Mucosa of rectum (tissue), 2 donors: ENCODE data around the gene CAMK1D.
A peak's percentile ranks its signal among the peaks of the same experiment; 100 is the strongest.
"Not testable (repeated sequence)": the region's sequence is repeated elsewhere in the genome, so short reads cannot be mapped to it uniquely, and the experiment has no call there.

Experiments used
- H3K27ac ChIP-seq, 2 donors: one replicate each; pipeline ENCODE4 v1.7.0; 2013; ENCODE audit warnings: inconsistent platforms in 2 of 2, low read depth in 2 of 2, low read length in 2 of 2
- H3K27me3 ChIP-seq, 2 donors: one replicate each; pipeline ENCODE4 v1.7.0; 2013; ENCODE audit warnings: low read length in 2 of 2; ENCODE audit not compliant: control insufficient read depth in 2 of 2, insufficient read depth in 2 of 2
- H3K36me3 ChIP-seq, 2 donors: one replicate each; pipeline ENCODE4 v1.7.0; 2013; ENCODE audit warnings: low read length in 2 of 2; ENCODE audit not compliant: control insufficient read depth in 2 of 2, insufficient read depth in 2 of 2
- H3K4me1 ChIP-seq, 2 donors: one replicate each; pipeline ENCODE4 v1.7.0; 2013; ENCODE audit warnings: low read length in 2 of 2, mild to moderate bottlenecking in 1 of 2; ENCODE audit not compliant: control insufficient read depth in 2 of 2, insufficient read depth in 2 of 2
- H3K4me3 ChIP-seq, 2 donors: one replicate each; pipeline ENCODE4 v1.7.0; 2013; ENCODE audit warnings: low read length in 2 of 2
- H3K9ac ChIP-seq, 2 donors: one replicate each; pipeline ENCODE4 v1.7.0; 2013; ENCODE audit warnings: low read length in 2 of 2, low read depth in 1 of 2, mild to moderate bottlenecking in 1 of 2
- H3K9me3 ChIP-seq, 2 donors: one replicate each; pipeline ENCODE4 v1.7.0; 2013; ENCODE audit warnings: low read length in 2 of 2; ENCODE audit not compliant: control insufficient read depth in 2 of 2
- donor health status: healthy.
- donor health status: Normal muscosa, but diverticular disease.

The CAMK1D gene

DNA sequence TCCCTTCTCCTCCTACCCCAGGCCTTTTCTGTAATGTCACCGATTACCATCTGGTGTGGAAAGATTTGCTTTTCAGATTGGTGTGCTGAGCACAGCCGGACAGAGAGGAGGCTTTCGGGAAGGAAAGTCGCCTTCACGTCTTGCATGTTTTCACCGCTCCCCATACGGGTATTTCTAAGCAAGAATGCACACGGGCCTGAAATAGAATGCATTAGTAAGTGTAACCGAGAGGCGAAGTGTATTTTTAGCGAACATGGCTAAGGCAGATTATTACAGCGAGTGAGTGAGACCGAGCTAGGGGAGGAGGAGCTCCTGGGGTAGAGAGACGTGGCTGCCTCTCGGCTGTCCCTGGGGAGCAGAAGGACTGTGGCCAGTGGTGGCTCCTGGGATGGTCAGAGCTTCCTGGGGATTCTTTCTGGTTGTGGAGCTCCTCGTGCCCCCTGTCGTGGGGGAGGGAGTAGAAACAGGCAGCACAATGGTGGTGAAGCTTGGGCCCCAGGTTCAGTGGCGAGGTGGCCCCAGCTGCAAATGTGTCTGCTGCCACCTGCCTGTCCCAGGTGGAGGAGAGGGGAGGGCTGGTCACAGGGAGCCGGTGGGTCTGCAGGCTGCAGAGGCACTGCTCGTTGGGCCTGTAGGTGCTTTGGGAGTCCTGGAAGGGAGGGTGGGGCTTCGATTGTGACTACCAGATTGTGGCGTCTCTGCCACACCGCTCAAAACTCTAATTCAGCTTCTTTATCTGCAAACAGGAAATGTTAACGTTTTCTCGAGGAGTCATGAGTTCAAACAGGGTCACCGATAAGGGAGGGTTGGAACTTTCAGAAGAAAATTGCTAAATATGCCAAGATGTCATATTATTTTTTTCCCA lies 135.8 kb downstream of the CAMK1D start:
- H3K27ac ChIP-seq = peak overlapping the region; percentile 19 to 55
- no peaks in the 10 kb centered on the region for H3K36me3 ChIP-seq
- peaks cover 24 to 26% of the 10 kb centered on the region in 2 donors for H3K4me1 ChIP-seq
- peak overlapping the region in 1 of 2 donors; percentile 32 for H3K9ac ChIP-seq
- H3K4me3 ChIP-seq = peak overlapping the region in 1 of 2 donors; percentile 41
- H3K27me3 ChIP-seq = no peaks in the 10 kb centered on the region
- no peaks in the 10 kb centered on the region for H3K9me3 ChIP-seq

GRCh38 chr10:12487366-12487765 lies 138.0 kb downstream of the CAMK1D start:
- no peaks in the 10 kb centered on the region for H3K27me3 ChIP-seq
- H3K9ac ChIP-seq = no peak overlapping the region
- no peak overlapping the region for H3K27ac ChIP-seq
- H3K9me3 ChIP-seq = no peaks in the 10 kb centered on the region
- no peak overlapping the region for H3K4me3 ChIP-seq
- H3K36me3 ChIP-seq = no peaks in the 10 kb centered on the region
- peaks cover 24 to 27% of the 10 kb centered on the region in 2 donors for H3K4me1 ChIP-seq

DNA sequence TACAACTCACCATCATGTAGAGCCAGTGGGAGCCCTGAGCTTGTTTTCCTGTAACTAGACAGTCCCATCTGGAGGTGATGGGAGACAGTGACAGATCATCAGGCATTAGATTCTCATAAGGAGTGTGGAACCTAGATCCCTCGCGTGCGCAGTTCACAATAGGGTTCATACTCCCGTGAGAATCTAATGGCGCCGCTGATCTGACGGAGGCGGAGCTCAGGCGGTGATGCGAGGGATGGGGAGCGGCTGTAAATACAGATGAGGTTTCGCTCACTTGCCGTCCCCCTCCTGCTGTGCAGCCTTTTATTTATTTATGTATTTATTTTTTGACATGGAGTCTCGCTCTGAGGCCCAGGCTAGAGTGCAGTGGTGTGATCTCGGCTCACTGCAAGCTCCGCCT lies 139.3 kb downstream of the CAMK1D start:
- H3K27me3 ChIP-seq = no peaks in the 10 kb centered on the region
- no peak overlapping the region for H3K27ac ChIP-seq
- no peak overlapping the region for H3K9ac ChIP-seq
- no peak overlapping the region for H3K4me3 ChIP-seq
- H3K9me3 ChIP-seq = no peaks in the 10 kb centered on the region
- H3K36me3 ChIP-seq = no peaks in the 10 kb centered on the region
- H3K4me1 ChIP-seq = peaks cover 24 to 26% of the 10 kb centered on the region in 2 donors

DNA sequence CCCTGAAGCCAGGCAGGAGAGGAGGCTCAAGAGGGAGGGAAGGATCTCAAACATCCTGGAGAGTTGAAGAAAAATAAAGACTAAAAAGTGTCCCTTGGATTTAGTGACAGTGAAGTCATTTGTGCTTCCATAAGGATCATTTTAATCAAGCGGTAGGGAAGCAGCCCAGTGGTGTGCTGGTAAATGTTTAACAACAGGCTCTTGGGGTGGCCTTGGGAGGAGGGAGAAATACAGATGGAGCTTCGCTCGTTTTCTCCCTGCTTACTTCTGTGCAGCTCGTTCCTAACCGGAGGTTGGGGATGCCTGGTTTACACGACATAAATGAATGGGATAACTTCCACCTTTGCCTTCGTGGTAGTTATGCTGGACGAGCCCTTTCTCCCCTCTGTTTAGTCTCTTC lies 140.0 kb downstream of the CAMK1D start:
- Histone ChIP-seq H3K27me3 (no peaks in the 10 kb centered on the region), H3K9me3 (no peaks in the 10 kb centered on the region), H3K4me1 (peaks cover 20 to 21% of the 10 kb centered on the region in 2 donors), H3K27ac (no peak overlapping the region), H3K9ac (no peak overlapping the region), H3K36me3 (no peaks in the 10 kb centered on the region), H3K4me3 (peak overlapping the region in 1 of 2 donors; percentile 37)

- Histone ChIP-seq H3K36me3 (no peaks in the 10 kb centered on the region), H3K27ac (no peak overlapping the region), H3K9ac (no peak overlapping the region), H3K4me1 (peaks cover 17 to 18% of the 10 kb centered on the region in 2 donors), H3K4me3 (peak overlapping the region in 1 of 2 donors; percentile 37), H3K27me3 (no peaks in the 10 kb centered on the region), H3K9me3 (no peaks in the 10 kb centered on the region)
Observed at GRCh38 chr10:12489806-12490205, 140.5 kb downstream of the CAMK1D start.

DNA sequence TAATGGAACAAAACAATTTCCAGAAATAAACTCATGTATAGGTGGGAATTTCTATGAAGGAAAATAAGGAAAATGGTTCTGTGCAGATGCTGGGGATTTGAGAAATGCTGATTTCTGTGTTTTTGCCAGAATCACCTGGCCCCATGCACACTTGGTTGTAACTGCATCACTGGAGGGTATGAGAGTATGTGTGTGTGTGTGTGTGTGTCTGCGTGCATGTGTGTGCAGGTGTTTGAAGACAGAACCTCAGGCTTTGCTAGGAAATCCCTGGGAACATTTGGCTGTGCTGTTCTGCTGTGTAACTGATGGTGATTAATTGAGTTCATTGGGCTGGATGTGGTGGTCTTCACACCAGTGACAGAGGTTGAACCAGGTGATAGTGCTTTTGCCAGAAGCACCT lies 141.6 kb downstream of the CAMK1D start:
- Histone ChIP-seq H3K9ac (no peak overlapping the region), H3K4me1 (peaks cover 7% of the 10 kb centered on the region in 2 donors), H3K27ac (no peak overlapping the region)

DNA sequence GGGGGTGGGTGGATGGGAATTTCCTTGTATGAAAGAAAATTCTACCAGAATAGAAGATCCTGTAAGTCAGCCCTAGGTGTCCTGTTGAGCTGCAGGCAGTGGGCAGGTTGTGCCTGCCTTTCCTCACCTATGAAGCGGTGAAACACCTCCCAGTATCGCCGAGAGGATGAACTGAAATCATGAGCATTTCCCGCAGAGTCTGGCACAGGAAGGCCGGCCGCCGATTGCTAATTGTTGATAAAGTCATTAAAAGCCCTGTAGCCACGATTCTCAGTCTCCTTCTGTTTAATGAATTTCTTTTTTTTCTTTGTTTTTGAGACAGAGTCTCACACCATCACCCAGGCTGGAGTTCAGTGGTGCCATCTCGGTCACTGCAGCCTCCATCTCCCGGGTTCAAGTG lies 142.1 kb downstream of the CAMK1D start:
- Histone ChIP-seq H3K27ac (no peak overlapping the region), H3K27me3 (no peaks in the 10 kb centered on the region), H3K36me3 (no peaks in the 10 kb centered on the region), H3K4me3 (no peak overlapping the region), H3K9me3 (no peaks in the 10 kb centered on the region), H3K9ac (no peak overlapping the region), H3K4me1 (peaks cover 7% of the 10 kb centered on the region in 2 donors)

More for the DNA sequence above, 141.6 kb downstream of the CAMK1D start:
- Histone ChIP-seq H3K27me3 (no peaks in the 10 kb centered on the region), H3K36me3 (no peaks in the 10 kb centered on the region), H3K9me3 (no peaks in the 10 kb centered on the region), H3K4me3 (no peak overlapping the region)

GRCh38 chr10:12492016-12492415 lies 142.7 kb downstream of the CAMK1D start:
- Histone ChIP-seq H3K9me3 (no peaks in the 10 kb centered on the region), H3K27ac (no peak overlapping the region), H3K9ac (no peak overlapping the region), H3K4me3 (no peak overlapping the region), H3K4me1 (peaks cover 7% of the 10 kb centered on the region in 2 donors), H3K36me3 (no peaks in the 10 kb centered on the region), H3K27me3 (no peaks in the 10 kb centered on the region)

DNA sequence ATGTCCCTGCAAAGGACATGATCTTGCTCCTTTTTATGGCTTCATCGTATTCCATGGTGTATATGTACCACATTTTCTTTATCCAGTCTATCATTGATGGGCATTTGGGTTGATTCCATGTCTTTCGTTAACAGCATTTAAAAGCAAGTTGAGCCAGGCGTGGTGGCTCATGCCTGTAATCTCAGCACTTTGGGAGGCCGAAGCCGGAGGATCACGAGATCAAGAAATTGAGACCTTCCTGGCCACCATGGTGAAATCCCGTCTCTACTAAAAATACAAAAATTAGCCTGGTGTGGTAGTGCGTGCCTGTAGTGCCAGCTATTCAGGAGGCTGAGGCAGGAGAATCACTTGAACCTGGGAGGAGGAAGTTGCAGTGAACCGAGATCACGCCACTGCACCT lies 147.7 kb downstream of the CAMK1D start:
- peaks cover 14% of the 10 kb centered on the region in 2 donors for H3K4me1 ChIP-seq
- not testable (repeated sequence) for H3K27me3 ChIP-seq, H3K9ac ChIP-seq, H3K4me3 ChIP-seq, H3K9me3 ChIP-seq, H3K36me3 ChIP-seq, H3K27ac ChIP-seq

- Histone ChIP-seq H3K4me1 (peaks cover 21 to 24% of the 10 kb centered on the region in 2 donors), H3K36me3 (no peaks in the 10 kb centered on the region), H3K9ac (no peak overlapping the region), H3K27me3 (no peaks in the 10 kb centered on the region), H3K27ac (no peak overlapping the region), H3K4me3 (no peak overlapping the region), H3K9me3 (no peaks in the 10 kb centered on the region)
Observed at GRCh38 chr10:12499076-12499986, 150.0 kb downstream of the CAMK1D start.
